OCI-LY1 (cell line): ENCODE data around the gene FGD4.

Source experiments
- CTCF ChIP-seq: fragments of 200-600 bp; sonication (generic), shearing (Covaris generic); IDR thresholded peaks from 2 replicates; pipeline ENCODE4 v1.5.1; 2017; ENCODE audit warnings: mild to moderate bottlenecking, antibody characterized with exemption, low read length, moderate library complexity, mixed read lengths
- EZH2 ChIP-seq: fragments of 200-600 bp; sonication (generic), shearing (Covaris generic); IDR thresholded peaks from 2 replicates; pipeline ENCODE4 v1.8.0; 2017; ENCODE audit warnings: borderline replicate concordance, mixed run types, mild to moderate bottlenecking, antibody characterized with exemption, low read length, moderate library complexity, mixed read lengths

DNA sequence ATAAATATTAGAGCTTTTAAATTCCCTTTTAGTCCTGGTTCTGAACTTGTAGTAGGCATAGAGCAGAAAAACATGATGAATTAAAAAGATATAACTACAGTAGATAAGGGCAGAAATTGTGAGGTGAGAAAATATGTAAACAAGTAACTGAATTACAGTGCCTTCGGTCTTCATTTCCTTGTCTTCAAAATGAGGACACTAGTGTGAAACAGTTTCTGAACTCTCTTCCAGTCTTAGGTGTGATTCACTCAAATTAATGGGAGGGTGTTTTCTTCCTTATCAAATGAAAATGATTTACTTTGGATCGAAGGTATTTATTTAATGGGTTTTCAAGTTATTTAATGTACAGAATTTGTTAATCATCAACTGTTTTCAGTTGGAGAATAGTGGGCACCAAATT lies 1.5 kb downstream of the FGD4 start:
- TF ChIP-seq CTCF (no peak), EZH2 (no peak)
